DND-41 (cell line): Measurements from ENCODE around the gene MFAP3L.

Source experiments
- ATAC-seq: fragments of 200-7000 bp; cut with Tn5 transposase; 3 replicates; pipeline ENCODE4 v1.9.1; 2021; ENCODE audit warnings: low read depth; ENCODE audit not compliant: insufficient read depth
- DNase-seq: peaks from one replicate; pipeline ENCODE4 v3.0.0-alpha.2; 2020
- H2AFZ ChIP-seq: 2 replicates; pipeline ENCODE4 v1.6.0; 2012; ENCODE audit warnings: low read depth, low read length
- H3K27ac ChIP-seq: 2 replicates; pipeline ENCODE4 v1.5.1; 2012; ENCODE audit warnings: low read length, inconsistent platforms
- H3K27me3 ChIP-seq: fragments of 200-600 bp; sonication (generic); 2 replicates; pipeline ENCODE4 v1.6.0; 2012; ENCODE audit warnings: low read length, mild to moderate bottlenecking, inconsistent platforms; ENCODE audit not compliant: insufficient read depth, poor library complexity
- H3K36me3 ChIP-seq: 2 replicates; pipeline ENCODE4 v1.5.1; 2012; ENCODE audit warnings: low read length, inconsistent platforms; ENCODE audit not compliant: insufficient read depth
- H3K4me1 ChIP-seq: 2 replicates; pipeline ENCODE4 v1.5.1; 2012; ENCODE audit warnings: mild to moderate bottlenecking, low read length; ENCODE audit not compliant: insufficient read depth
- H3K4me2 ChIP-seq: 2 replicates; pipeline ENCODE4 v1.6.0; 2012; ENCODE audit warnings: mild to moderate bottlenecking, moderate library complexity, low read length, inconsistent platforms; ENCODE audit not compliant: insufficient read depth
- H3K4me3 ChIP-seq, 2 experiments: fragments of 200-600 bp in 1 of 2; shearing (Covaris generic) in 1 of 2; 2 replicates each; pipeline ENCODE4 v1.5.1; 2012 to 2016; ENCODE audit warnings: inconsistent platforms in 2 of 2, low read length in 2 of 2, mild to moderate bottlenecking in 2 of 2, low read depth in 1 of 2, moderate library complexity in 1 of 2
- H3K79me2 ChIP-seq: 2 replicates; pipeline ENCODE4 v1.6.0; 2012; ENCODE audit warnings: low read length, inconsistent platforms; ENCODE audit not compliant: insufficient read depth
- H3K9ac ChIP-seq: 2 replicates; pipeline ENCODE4 v1.6.0; 2012; ENCODE audit warnings: low read depth, mild to moderate bottlenecking, inconsistent platforms, low read length, moderate library complexity
- H3K9me3 ChIP-seq: 2 replicates; pipeline ENCODE4 v1.5.1; 2012; ENCODE audit warnings: low read length, moderate library complexity, mild to moderate bottlenecking, inconsistent platforms; ENCODE audit not compliant: insufficient read depth, severe bottlenecking
- H4K20me1 ChIP-seq: 2 replicates; pipeline ENCODE4 v1.6.0; 2012; ENCODE audit warnings: low read length; ENCODE audit not compliant: insufficient read depth
- EZH2 ChIP-seq: IDR thresholded peaks from 3 replicates; pipeline ENCODE4 v1.6.1; 2012; ENCODE audit warnings: borderline replicate concordance, low read depth, mild to moderate bottlenecking, moderate library complexity, low read length, inconsistent platforms; ENCODE audit not compliant: severe bottlenecking
- TF ChIP-seq, protein P1 (sequence below): IDR thresholded peaks from 2 replicates; pipeline ENCODE4 v1.5.1; 2012; ENCODE audit warnings: borderline replicate concordance, low read length, moderate library complexity, mild to moderate bottlenecking; ENCODE audit not compliant: poor library complexity, severe bottlenecking; ENCODE audit errors: extremely low read depth

The MFAP3L gene

DNA sequence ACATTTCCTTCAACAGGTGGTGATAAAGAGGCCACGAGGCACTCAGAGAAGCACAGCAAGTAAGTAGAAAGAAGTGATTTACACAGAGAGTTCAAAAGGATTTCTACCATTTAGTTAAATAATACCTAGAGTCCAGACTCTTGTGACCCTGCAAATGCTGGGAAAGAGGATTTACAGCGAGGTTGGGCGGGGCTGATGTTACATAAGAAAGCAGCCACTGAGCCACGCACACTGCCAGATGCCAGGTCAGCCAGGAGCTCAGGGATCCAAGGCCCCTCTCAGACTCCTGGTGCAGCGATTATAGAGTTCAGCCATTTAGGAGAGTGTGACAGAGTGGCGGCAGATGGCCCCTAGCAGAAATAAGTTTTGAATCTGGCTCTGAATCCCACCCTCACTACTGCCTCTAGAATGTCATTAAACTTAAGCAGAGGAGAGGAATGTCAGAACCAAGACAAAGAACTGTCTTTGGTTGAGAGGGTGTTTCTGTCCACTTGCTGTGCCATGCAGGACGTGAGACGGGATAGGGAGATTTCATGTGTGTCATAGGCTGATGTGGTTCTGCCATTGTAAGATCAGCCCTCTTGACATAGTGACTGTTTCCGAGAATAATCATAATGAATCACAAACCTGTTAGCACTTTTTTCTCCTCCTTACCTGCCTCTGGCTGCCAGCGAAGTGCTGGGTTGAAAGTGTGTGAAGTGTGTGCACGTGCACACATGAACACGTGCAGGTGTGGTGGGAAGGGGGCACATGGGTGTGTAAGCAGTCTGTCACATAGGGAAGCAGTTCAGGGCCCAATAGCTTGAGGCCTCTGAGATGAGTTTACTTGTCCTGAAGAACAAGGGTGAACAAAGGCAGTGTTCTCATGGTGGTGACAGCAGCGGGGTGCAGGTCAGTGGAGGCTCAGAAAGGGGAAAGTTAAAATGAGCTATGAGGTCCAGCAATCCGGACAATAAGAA lies 50.1 kb downstream of the MFAP3L start:
- Histone ChIP-seq H4K20me1 (no peaks in the 10 kb centered on the region), H2AFZ (no peak overlapping the region), H3K4me2 (no peak overlapping the region), H3K4me1 (no peaks in the 10 kb centered on the region), H3K9ac (no peak overlapping the region), H3K27ac (no peak overlapping the region), H3K9me3 (no peaks in the 10 kb centered on the region), H3K79me2 (no peaks in the 10 kb centered on the region), H3K4me3 (no peak overlapping the region), H3K36me3 (no peaks in the 10 kb centered on the region), H3K27me3 (no peaks in the 10 kb centered on the region)
- DNase-seq (no peak), ATAC-seq (no peak)
- TF ChIP-seq, protein P1, sequence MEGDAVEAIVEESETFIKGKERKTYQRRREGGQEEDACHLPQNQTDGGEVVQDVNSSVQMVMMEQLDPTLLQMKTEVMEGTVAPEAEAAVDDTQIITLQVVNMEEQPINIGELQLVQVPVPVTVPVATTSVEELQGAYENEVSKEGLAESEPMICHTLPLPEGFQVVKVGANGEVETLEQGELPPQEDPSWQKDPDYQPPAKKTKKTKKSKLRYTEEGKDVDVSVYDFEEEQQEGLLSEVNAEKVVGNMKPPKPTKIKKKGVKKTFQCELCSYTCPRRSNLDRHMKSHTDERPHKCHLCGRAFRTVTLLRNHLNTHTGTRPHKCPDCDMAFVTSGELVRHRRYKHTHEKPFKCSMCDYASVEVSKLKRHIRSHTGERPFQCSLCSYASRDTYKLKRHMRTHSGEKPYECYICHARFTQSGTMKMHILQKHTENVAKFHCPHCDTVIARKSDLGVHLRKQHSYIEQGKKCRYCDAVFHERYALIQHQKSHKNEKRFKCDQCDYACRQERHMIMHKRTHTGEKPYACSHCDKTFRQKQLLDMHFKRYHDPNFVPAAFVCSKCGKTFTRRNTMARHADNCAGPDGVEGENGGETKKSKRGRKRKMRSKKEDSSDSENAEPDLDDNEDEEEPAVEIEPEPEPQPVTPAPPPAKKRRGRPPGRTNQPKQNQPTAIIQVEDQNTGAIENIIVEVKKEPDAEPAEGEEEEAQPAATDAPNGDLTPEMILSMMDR, result no peak
- TF ChIP-seq EZH2, result no peak

DNA sequence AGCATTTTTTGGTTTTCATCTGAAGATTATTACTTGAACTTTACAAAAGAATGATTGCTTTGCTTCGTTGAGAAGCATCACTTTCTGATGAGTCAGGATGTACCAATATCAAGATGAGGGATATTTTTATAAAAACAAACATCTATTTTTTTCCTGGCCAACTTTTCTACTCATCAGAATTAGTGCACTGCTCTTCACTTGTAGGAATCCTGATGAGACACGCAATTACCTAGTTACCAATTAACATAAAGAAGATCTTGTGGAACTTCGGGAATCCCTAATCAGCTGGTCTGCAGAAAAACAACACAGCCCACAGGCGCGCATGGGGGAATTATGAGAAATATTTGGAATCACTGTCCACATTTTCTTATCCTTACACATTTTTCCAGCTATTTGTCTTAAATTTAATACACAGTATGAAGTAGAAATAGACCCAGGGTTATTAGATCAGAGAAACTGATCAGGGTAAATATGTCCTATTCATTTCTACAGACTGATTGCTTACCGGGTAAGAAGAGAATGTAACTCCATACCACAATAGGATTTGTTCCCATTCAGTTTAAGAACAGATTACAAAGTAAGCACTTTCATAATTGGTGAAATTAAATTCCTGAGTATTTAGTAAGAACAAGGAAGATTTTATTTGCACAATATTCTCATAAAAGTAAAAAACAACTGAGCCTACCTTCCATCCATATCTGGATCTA lies 50.9 kb downstream of the MFAP3L start:
- no peak overlapping the region for H3K4me3 ChIP-seq
- DNase-seq, result no peak
- no peak overlapping the region for H2AFZ ChIP-seq
- H3K9ac ChIP-seq, result no peak overlapping the region
- TF ChIP-seq, protein P1, result no peak
- TF ChIP-seq EZH2, result no peak
- no peaks in the 10 kb centered on the region for H3K4me1 ChIP-seq
- H4K20me1 ChIP-seq, result no peaks in the 10 kb centered on the region
- no peak overlapping the region for H3K4me2 ChIP-seq
- H3K79me2 ChIP-seq, result no peaks in the 10 kb centered on the region
- ATAC-seq, result no peak
- no peak overlapping the region for H3K27ac ChIP-seq
- H3K9me3 ChIP-seq, result no peaks in the 10 kb centered on the region
- no peaks in the 10 kb centered on the region for H3K27me3 ChIP-seq
- H3K36me3 ChIP-seq, result no peaks in the 10 kb centered on the region

DNA sequence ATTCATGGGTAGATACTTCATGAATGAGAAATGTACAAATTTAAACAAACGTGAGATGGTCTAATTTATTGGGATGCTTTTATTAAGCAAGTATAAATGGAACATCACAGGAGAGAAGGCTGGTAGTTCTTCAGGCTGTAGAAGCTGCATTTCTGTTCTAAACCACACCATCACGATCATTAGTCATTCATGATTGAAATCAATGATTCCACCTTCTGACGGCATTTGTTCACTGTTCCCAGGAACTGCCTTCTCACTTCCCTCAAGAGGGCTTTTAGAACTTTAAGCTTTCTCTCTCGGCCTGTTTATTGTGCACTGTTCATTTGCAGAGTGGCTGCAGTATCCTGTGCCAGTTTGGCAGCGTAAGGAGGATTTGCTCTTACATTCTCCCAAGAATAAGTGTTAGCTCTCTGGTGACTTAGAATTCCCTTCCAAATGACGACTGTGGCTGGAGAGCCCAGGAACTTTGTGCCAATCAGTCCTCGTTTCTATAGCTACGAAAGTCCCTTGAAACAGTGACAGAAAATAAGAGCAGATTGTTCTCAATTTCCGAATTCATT lies 54.7 kb downstream of the MFAP3L start:
- no peak overlapping the region for H3K4me3 ChIP-seq
- TF ChIP-seq, protein P1, result no peak
- TF ChIP-seq EZH2, result no peak
- H3K4me1 ChIP-seq, result no peaks in the 10 kb centered on the region
- H3K9me3 ChIP-seq, result no peaks in the 10 kb centered on the region
- H4K20me1 ChIP-seq, result no peaks in the 10 kb centered on the region
- H3K4me2 ChIP-seq, result no peak overlapping the region
- no peaks in the 10 kb centered on the region for H3K36me3 ChIP-seq
- DNase-seq (no peak), ATAC-seq (no peak)
- no peak overlapping the region for H3K9ac ChIP-seq
- no peaks in the 10 kb centered on the region for H3K27me3 ChIP-seq
- no peak overlapping the region for H2AFZ ChIP-seq
- H3K79me2 ChIP-seq, result no peaks in the 10 kb centered on the region
- H3K27ac ChIP-seq, result no peak overlapping the region
